ENCODE results near the gene SESN2.

SESN2 gene

GRCh38 chr1:28229996-28230395 lies 29.3 kb upstream of the SESN2 start:
- no peaks in the 10 kb centered on the region for H3K27me3 ChIP-seq (ENCODE audit: low read depth, low read length)
- peaks cover 30% of the 10 kb centered on the region for H3K79me2 ChIP-seq (ENCODE audit: low read length)
- H3K27ac ChIP-seq (ENCODE audit: low read length) = no peak overlapping the region
- no peak overlapping the region for H3K9ac ChIP-seq (ENCODE audit: low read length)
- H2AFZ ChIP-seq (ENCODE audit: low read depth, low read length) = no peak overlapping the region
- H3K4me3 ChIP-seq (ENCODE audit: low read length) = no peak overlapping the region
- no peaks in the 10 kb centered on the region for H4K20me1 ChIP-seq (ENCODE audit: insufficient read depth, low read length)
- H3K4me1 ChIP-seq (ENCODE audit: low read length) = peaks cover under 1% of the 10 kb centered on the region
- no peak overlapping the region for H3K4me2 ChIP-seq (ENCODE audit: low read length)
- H3K36me3 ChIP-seq (replicated peaks; ENCODE audit: low read depth, low read length) = peaks cover 9% of the 10 kb centered on the region
- no peaks in the 10 kb centered on the region for H3K9me3 ChIP-seq (ENCODE audit: insufficient read depth, low read length)
- TF ChIP-seq, protein P1, sequence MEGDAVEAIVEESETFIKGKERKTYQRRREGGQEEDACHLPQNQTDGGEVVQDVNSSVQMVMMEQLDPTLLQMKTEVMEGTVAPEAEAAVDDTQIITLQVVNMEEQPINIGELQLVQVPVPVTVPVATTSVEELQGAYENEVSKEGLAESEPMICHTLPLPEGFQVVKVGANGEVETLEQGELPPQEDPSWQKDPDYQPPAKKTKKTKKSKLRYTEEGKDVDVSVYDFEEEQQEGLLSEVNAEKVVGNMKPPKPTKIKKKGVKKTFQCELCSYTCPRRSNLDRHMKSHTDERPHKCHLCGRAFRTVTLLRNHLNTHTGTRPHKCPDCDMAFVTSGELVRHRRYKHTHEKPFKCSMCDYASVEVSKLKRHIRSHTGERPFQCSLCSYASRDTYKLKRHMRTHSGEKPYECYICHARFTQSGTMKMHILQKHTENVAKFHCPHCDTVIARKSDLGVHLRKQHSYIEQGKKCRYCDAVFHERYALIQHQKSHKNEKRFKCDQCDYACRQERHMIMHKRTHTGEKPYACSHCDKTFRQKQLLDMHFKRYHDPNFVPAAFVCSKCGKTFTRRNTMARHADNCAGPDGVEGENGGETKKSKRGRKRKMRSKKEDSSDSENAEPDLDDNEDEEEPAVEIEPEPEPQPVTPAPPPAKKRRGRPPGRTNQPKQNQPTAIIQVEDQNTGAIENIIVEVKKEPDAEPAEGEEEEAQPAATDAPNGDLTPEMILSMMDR (IDR thresholded peaks at IDR 0.05; ENCODE audit: low read depth, low read length) = no peak

DNA sequence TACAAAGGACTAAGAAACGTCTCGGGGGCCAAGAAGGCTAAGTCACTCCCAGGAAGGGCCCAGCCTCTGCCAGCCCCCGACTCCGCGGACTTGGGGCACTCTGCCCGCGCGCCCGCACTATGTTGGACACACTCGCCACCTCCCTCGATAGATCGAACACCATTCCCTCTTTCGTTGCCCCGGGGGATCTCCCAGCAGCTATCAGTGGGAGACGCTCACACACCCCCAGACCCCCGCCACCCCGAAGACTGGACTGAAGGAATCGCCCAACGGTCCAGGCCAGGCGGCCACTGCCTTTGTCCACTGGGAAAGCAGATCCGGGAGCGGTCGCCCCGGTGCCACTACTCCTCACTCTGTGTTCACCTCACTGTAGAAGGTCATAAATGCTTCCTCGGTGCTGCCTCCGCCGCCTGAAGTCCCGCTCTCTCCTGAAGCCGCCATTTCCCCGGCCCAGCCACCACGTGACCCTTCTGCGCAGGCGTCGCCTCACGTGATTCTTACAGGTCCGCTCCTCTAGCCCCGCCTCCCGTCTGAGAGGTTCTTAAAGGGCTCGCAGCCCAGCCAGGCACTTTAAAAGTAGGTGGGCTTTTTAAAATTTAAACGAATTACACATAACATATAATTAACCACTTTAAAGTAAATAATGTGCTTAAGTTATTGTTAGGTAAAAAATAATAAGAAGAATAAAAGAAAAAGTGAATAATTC lies 26.6 kb upstream of the SESN2 start, which contains the start of gene DNAJC8:
Gene DNAJC8 (minus strand): TSS at position 472 of the 706 bp plus-strand sequence. CDS start 31 bp downstream, at position 441.
- peak within 1 kb of the TSS; percentile 82 for H3K4me2 ChIP-seq (ENCODE audit: low read length)
- H3K27ac ChIP-seq (ENCODE audit: low read length) = no peak within 1 kb of the TSS; the same call in 1 of the 2 replicates
- peaks cover 9% of the 10 kb centered on the region for H3K4me1 ChIP-seq (ENCODE audit: low read length)
- H3K36me3 ChIP-seq (replicated peaks; ENCODE audit: low read depth, low read length) = peaks cover 10% of the 10 kb centered on the region
- H3K27me3 ChIP-seq (ENCODE audit: low read depth, low read length) = no peaks in the 10 kb centered on the region
- TF ChIP-seq EZH2phosphoT487 (IDR thresholded peaks at IDR 0.05; ENCODE audit: low read depth) = no peak
- TF ChIP-seq, protein P1 (IDR thresholded peaks at IDR 0.05; ENCODE audit: low read depth, low read length) = no peak
- peaks cover 40% of the 10 kb centered on the region for H3K79me2 ChIP-seq (ENCODE audit: low read length)
- peak within 1 kb of the TSS; percentile 91 for H3K9ac ChIP-seq (ENCODE audit: low read length)
- H4K20me1 ChIP-seq (ENCODE audit: insufficient read depth, low read length) = no peaks in the 10 kb centered on the region
- H2AFZ ChIP-seq (ENCODE audit: low read depth, low read length) = peak within 1 kb of the TSS; percentile 49; the same call in 1 of the 2 replicates
- no peaks in the 10 kb centered on the region for H3K9me3 ChIP-seq (ENCODE audit: insufficient read depth, low read length)
- peak within 1 kb of the TSS; percentile 99 for H3K4me3 ChIP-seq (ENCODE audit: low read length)

DNA sequence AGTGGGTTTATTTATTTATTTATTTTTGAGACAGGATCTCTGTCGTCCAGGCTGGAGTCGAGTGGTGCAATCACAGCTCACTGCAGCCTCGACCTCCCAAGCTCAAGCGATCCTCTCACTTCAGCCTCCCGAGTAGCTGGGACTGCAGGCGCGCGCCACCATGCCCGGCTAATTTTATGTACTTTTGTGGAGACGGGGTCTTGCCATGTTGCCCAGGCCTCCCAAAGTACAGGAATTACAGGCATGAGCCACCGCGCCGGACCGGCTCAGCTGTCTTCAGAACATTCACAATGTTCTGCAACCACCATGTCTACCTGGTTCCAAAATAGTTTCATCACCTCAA lies 26.1 kb upstream of the SESN2 start:
- no peak overlapping the region for H3K9ac ChIP-seq (ENCODE audit: low read length)
- H3K36me3 ChIP-seq (replicated peaks; ENCODE audit: low read depth, low read length) = peaks cover 14% of the 10 kb centered on the region
- no peak for TF ChIP-seq EZH2phosphoT487 (IDR thresholded peaks at IDR 0.05; ENCODE audit: low read depth)
- peaks cover 40% of the 10 kb centered on the region for H3K79me2 ChIP-seq (ENCODE audit: low read length)
- H3K27ac ChIP-seq (ENCODE audit: low read length) = no peak overlapping the region
- peaks cover 9% of the 10 kb centered on the region for H3K4me1 ChIP-seq (ENCODE audit: low read length)
- H3K27me3 ChIP-seq (ENCODE audit: low read depth, low read length) = no peaks in the 10 kb centered on the region
- no peaks in the 10 kb centered on the region for H4K20me1 ChIP-seq (ENCODE audit: insufficient read depth, low read length)
- peak overlapping the region; percentile 99 for H3K4me3 ChIP-seq (ENCODE audit: low read length)
- no peaks in the 10 kb centered on the region for H3K9me3 ChIP-seq (ENCODE audit: insufficient read depth, low read length)
- H3K4me2 ChIP-seq (ENCODE audit: low read length) = peak overlapping the region; percentile 82
- no peak overlapping the region for H2AFZ ChIP-seq (ENCODE audit: low read depth, low read length)

- peaks cover 8% of the 10 kb centered on the region for H3K36me3 ChIP-seq (replicated peaks; ENCODE audit: low read depth, low read length)
- no peaks in the 10 kb centered on the region for H3K27me3 ChIP-seq (ENCODE audit: low read depth, low read length)
- no peaks in the 10 kb centered on the region for H4K20me1 ChIP-seq (ENCODE audit: insufficient read depth, low read length)
- TF ChIP-seq, protein P1 (IDR thresholded peaks at IDR 0.05; ENCODE audit: low read depth, low read length) = no peak
- TF ChIP-seq EZH2phosphoT487 (IDR thresholded peaks at IDR 0.05; ENCODE audit: low read depth) = no peak
- peak within 1 kb of the TSS; percentile 100 for H3K4me3 ChIP-seq (ENCODE audit: low read length)
- H3K79me2 ChIP-seq (ENCODE audit: low read length) = peaks cover 29% of the 10 kb centered on the region
- peaks cover 9% of the 10 kb centered on the region for H3K4me1 ChIP-seq (ENCODE audit: low read length)
- peak within 1 kb of the TSS; percentile 89 for H3K4me2 ChIP-seq (ENCODE audit: low read length)
- H3K9me3 ChIP-seq (ENCODE audit: insufficient read depth, low read length) = no peaks in the 10 kb centered on the region
- H3K9ac ChIP-seq (ENCODE audit: low read length) = peak within 1 kb of the TSS; percentile 96
- peak within 1 kb of the TSS; percentile 41 for H3K27ac ChIP-seq (ENCODE audit: low read length)
- peak within 1 kb of the TSS; percentile 92 for H2AFZ ChIP-seq (ENCODE audit: low read depth, low read length)
Observed at GRCh38 chr1:28235755-28236655, 23.3 kb upstream of the SESN2 start, which contains the start of gene ATP5IF1. Gene ATP5IF1 (plus strand): TSS chr1:28236124. CDS start chr1:28236184, 60 bp downstream.
